Spleen (tissue), 11 donors: Measurements from ENCODE around the gene DENND1B. TPM values are rescaled to one million over a fixed set of nuclear protein-coding genes. Genes with fewer than 3 reads are reported as not detected.
"Not testable (repeated sequence)": the region's sequence is repeated elsewhere in the genome, so short reads cannot be mapped to it uniquely, and the experiment has no call there.

ENCODE experiments used
- DNase-seq: peaks from one replicate; pipeline ENCODE4 v3.0.0-alpha.2; 2020
- H3K27ac ChIP-seq, 8 donors: fragments of 200-600 bp; sonication (generic) in 7 of 8; 1 replicate in 4 of 8; 2 replicates in 4 of 8; pipeline versions ENCODE4 v1.5.0 to v1.8.0; 2016 to 2021; ENCODE audit warnings: inconsistent platforms in 4 of 8, mild to moderate bottlenecking in 4 of 8, moderate library complexity in 1 of 8
- H3K27me3 ChIP-seq, 7 donors: fragments of 200-600 bp; sonication (generic) in 6 of 7; replicated peaks in 1 of 7; 1 replicate in 4 of 7; 2 replicates in 3 of 7; pipeline versions ENCODE4 v1.5.0 to v1.8.0; 2016 to 2021; ENCODE audit warnings: inconsistent platforms in 3 of 7, mild to moderate bottlenecking in 1 of 7
- H3K36me3 ChIP-seq, 6 donors: fragments of 200-600 bp; sonication (generic) in 5 of 6; 1 replicate in 4 of 6; 2 replicates in 2 of 6; pipeline versions ENCODE4 v1.5.0 to v1.8.0; 2016 to 2021; ENCODE audit warnings: inconsistent platforms in 2 of 6
- H3K4me1 ChIP-seq, 6 donors: fragments of 200-600 bp; sonication (generic) in 5 of 6; 1 replicate in 3 of 6; 2 replicates in 3 of 6; pipeline versions ENCODE4 v1.5.0 to v1.8.0; 2016 to 2021; ENCODE audit warnings: inconsistent platforms in 3 of 6
- H3K4me3 ChIP-seq, 8 donors: fragments of 200-600 bp; sonication (generic) in 7 of 8; 1 replicate in 4 of 8; 2 replicates in 4 of 8; pipeline versions ENCODE4 v1.5.0 to v1.8.0; 2016 to 2021; ENCODE audit warnings: inconsistent platforms in 4 of 8, mild to moderate bottlenecking in 4 of 8, moderate library complexity in 2 of 8
- H3K9me3 ChIP-seq, 8 donors: fragments of 200-600 bp; sonication (generic) in 7 of 8; 1 replicate in 4 of 8; 2 replicates in 4 of 8; pipeline versions ENCODE4 v1.5.0 to v1.8.0; 2016 to 2021; ENCODE audit warnings: inconsistent platforms in 4 of 8
- POLR2A ChIP-seq, 3 donors: fragments of 450-650 bp; IDR thresholded peaks; one replicate each; pipeline ENCODE4 v1.5.1; 2017; ENCODE audit warnings: antibody characterized with exemption in 3 of 3, mild to moderate bottlenecking in 1 of 3
- POLR2AphosphoS5 ChIP-seq, 3 donors: sonication (generic); formaldehyde crosslinking; IDR thresholded peaks; one replicate each; pipeline ENCODE4 v1.5.1; 2017; ENCODE audit warnings: antibody characterized with exemption in 3 of 3
- WGBS, 5 donors: extraction: QIAGEN DNeasy Blood & Tissue Kit in 3 of 5; methylation state at CpG; one replicate each; pipeline versions ENCODE4 v1.1.5 to v1.1.7; 2013 to 2018; 5-methylcytosine and 5-hydroxymethylcytosine counted together
- intact Hi-C: fragments of 100-400 bp; cut with DNase I; formaldehyde crosslinking; loops from one replicate; pipeline ENCODE4 v1.15.0; 2023; ENCODE audit warnings: low total_unique reads
- polyA plus RNA-seq, 3 donors: library from polyadenylated mRNA; stranded (reverse); fragments of 200-250 nt; gene quantifications; one replicate each; pipeline ENCODE4 v1.2.1, GENCODE V29; 2013
- total RNA-seq, 7 donors: library from RNA; depleted of rRNA in 3 of 7; stranded (reverse); fragments of >200 nt in 3 of 7; fragmentation: NEBNext Ultra II Directional in 4 of 7; extraction: Animal tissue kit (Norgen Biotek cat#: 25700) in 4 of 7; gene quantifications; one replicate each; pipeline versions ENCODE4 v1.1.0 to v1.2.1, GENCODE V29; 2016 to 2021
- TF ChIP-seq, protein P1 (sequence below), 11 experiments: fragments of 200-600 bp in 7 of 11; fragments of 450-650 bp in 4 of 11; sonication (generic) in 4 of 11; IDR thresholded peaks in 8 of 11; conservative IDR thresholded peaks in 3 of 11; 1 replicate in 7 of 11; 2 replicates in 4 of 11; pipeline versions ENCODE4 v1.4.0 to v1.8.0; 2016 to 2021; ENCODE audit warnings: antibody characterized with exemption in 11 of 11, inconsistent platforms in 4 of 11, mild to moderate bottlenecking in 1 of 11
- donor health status: healthy with polysubstance abuse.
- donor health status: DM: no; HTN: no; CAD: no; lungs with moderate emphysema.
- donor health status: DM: no; HTN: no; CAD: no.
- donor health status: Bipolar disorder and iron deficiency.
- donor health status: healthy.
- donor health status: DM: no; HTN: no; CAD: no.
- donor health status: DM: yes; HTN: yes; CAD: no.

DENND1B gene
- total and polyA plus RNA-seq, 10 donors: 2.8 to 31.8 (median 19.6) TPM

DNA sequence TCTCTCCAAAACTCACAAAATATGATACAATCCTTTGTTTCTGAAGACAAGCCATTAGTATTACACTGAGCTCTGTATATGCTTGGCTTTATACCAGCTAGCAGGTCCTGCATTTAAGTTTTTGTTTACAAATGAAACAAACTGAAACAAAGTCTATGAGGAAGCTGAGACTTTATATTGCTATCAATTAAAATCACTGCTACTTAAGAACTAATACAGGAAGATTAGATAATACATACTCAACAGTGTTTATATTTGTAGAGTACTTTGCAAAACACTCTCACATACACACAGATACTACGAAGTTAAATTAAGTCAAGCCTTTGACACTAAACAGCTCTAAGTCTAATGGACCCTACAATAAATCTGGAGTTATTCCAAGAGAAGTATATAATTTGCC is 259.9 kb downstream of the DENND1B start:
- H3K36me3 ChIP-seq: peaks cover 0 to 28% (median 12%) of the 10 kb centered on the region in 6 donors
- 89 to 98% (median 97%) methylated on average over 1 of the region's 1 CpG for WGBS, 5 donors
- intact Hi-C loops: no loop called here
- H3K4me3 ChIP-seq: no peak overlapping the region
- H3K9me3 ChIP-seq: no peaks in the 10 kb centered on the region
- H3K4me1 ChIP-seq: no peaks in the 10 kb centered on the region
- H3K27ac ChIP-seq: no peak overlapping the region
- no peak for DNase-seq
- no peaks in the 10 kb centered on the region for H3K27me3 ChIP-seq
- TF ChIP-seq, protein P1, sequence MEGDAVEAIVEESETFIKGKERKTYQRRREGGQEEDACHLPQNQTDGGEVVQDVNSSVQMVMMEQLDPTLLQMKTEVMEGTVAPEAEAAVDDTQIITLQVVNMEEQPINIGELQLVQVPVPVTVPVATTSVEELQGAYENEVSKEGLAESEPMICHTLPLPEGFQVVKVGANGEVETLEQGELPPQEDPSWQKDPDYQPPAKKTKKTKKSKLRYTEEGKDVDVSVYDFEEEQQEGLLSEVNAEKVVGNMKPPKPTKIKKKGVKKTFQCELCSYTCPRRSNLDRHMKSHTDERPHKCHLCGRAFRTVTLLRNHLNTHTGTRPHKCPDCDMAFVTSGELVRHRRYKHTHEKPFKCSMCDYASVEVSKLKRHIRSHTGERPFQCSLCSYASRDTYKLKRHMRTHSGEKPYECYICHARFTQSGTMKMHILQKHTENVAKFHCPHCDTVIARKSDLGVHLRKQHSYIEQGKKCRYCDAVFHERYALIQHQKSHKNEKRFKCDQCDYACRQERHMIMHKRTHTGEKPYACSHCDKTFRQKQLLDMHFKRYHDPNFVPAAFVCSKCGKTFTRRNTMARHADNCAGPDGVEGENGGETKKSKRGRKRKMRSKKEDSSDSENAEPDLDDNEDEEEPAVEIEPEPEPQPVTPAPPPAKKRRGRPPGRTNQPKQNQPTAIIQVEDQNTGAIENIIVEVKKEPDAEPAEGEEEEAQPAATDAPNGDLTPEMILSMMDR (IDR thresholded peaks at IDR 0.05 in 8 of 11, conservative IDR thresholded peaks at IDR 0.05 in 3 of 11): no peak

DNA sequence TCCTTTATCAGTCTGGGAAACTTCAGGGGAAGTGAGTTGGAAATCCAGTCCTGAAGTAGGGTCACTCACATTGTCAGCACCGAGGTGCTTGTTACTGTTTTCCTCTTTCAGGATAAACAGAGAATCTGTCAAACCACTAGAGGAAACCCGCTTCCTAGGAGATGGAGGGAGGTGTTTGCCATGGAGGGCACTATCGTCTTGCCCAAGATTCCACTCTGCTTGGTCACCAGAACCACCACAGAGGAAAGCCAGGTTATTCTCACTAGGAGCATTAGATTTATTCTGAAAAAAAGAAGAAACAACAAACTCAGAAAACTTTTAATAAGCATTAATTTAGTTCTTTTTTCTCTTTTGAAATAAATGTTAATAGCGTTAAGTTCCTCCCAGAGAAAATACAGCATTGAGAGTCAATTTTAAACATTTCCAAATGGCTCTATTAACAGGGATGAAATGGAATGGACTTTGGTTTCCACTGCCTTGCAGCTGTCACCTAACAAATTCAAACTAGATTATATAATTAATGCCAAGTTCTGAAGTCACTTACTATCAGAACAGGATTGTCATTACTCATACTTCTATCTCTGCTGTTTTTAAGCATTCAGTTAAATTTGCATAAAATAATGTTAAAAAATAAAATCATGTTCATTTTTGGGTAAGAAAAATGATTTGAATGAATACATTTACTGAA is 264.4 kb downstream of the DENND1B start:
- no peak for DNase-seq
- intact Hi-C loops: no loop called here
- TF ChIP-seq, protein P1 (IDR thresholded peaks at IDR 0.05 in 8 of 11, conservative IDR thresholded peaks at IDR 0.05 in 3 of 11): no peak
- no peak for TF ChIP-seq POLR2AphosphoS5 (IDR thresholded peaks at IDR 0.05)
- TF ChIP-seq POLR2A (IDR thresholded peaks at IDR 0.05): no peak
- H3K9me3 ChIP-seq: no peaks in the 10 kb centered on the region
- 83 to 91% (median 89%) methylated on average over 4 of the region's 4 CpGs for WGBS, 5 donors
- no peaks in the 10 kb centered on the region for H3K27me3 ChIP-seq
- H3K27ac ChIP-seq: no peak overlapping the region
- H3K36me3 ChIP-seq: peaks cover 0 to 41% (median 16%) of the 10 kb centered on the region in 6 donors
- no peak overlapping the region for H3K4me3 ChIP-seq
- H3K4me1 ChIP-seq: no peaks in the 10 kb centered on the region

DNA sequence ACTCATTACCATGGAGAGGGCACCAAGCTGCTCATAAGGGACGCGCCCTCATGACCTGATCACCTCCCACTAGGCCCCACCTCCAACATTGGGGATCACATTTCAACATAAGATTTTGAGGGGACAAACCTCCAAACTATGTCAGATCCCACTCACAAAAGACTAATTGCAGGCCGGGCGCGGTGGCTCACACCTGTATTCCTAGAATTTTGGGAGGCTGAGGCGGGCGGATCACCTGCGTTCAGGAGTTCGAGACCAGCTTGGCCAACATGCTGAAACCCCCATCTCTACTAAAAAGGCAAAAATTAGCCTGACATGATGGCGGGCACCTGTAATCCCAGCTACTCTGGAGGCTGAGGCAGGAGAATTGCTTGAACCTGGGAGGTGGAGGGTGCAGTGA is 278.6 kb downstream of the DENND1B start:
- intact Hi-C loops: no loop called here
- H3K4me3 ChIP-seq: no peak overlapping the region
- TF ChIP-seq POLR2AphosphoS5 (IDR thresholded peaks at IDR 0.05) (no peak), POLR2A (IDR thresholded peaks at IDR 0.05) (no peak)
- TF ChIP-seq, protein P1 (IDR thresholded peaks at IDR 0.05 in 8 of 11, conservative IDR thresholded peaks at IDR 0.05 in 3 of 11): no peak
- no peak overlapping the region for H3K27ac ChIP-seq
- no peaks in the 10 kb centered on the region for H3K9me3 ChIP-seq
- no peaks in the 10 kb centered on the region for H3K27me3 ChIP-seq
- WGBS, 5 donors: 85 to 88% (median 87%) methylated on average over 10 of the region's 10 CpGs
- no peak for DNase-seq
- H3K4me1 ChIP-seq: no peaks in the 10 kb centered on the region
- no peaks in the 10 kb centered on the region for H3K36me3 ChIP-seq

DNA sequence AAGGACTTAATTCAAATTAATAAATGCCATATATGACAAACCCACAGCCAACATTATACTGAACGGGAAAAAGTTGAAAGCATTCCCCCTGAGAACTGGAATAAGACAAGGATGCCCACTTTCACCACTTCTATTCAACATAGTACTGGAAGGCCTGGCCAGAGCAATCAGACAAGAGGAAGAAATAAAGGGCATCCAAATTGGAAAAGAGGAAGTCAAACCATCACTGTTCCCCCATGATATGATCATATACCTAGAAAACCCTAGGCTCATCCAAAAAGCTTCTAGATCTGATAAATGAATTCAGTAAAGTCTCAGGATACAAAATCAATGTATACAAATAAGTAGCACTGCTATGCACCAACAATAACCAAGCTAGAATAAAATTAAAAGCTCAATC is 283.8 kb downstream of the DENND1B start:
- H3K4me3 ChIP-seq, H3K4me1 ChIP-seq, H3K36me3 ChIP-seq, H3K27ac ChIP-seq, DNase-seq, intact Hi-C loops, H3K9me3 ChIP-seq, H3K27me3 ChIP-seq: not testable (repeated sequence)
- WGBS, 5 donors: 89 to 96% (median 91%) methylated on average over 1 of the region's 1 CpG

DNA sequence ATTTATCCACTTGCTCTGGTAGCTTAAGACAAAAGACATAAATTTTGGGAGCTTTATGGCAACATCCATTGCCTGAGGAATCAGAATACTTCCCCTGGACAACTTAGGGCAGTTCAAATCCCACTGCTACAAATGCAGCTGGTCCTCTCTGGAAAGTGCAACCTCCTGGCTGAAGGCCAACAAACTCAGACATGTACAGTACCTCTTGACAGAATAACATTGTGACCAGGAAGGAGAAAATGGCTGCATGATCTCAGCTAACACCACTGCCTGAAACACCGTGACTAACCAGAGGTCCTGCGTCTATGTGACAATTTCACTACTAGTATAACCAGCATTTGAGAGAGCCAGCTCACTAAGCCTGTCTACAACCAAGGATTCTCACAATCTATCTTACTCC is 288.3 kb downstream of the DENND1B start:
- WGBS, 5 donors: 74 to 93% (median 90%) methylated on average over 2 of the region's 2 CpGs
- H3K9me3 ChIP-seq: no peaks in the 10 kb centered on the region
- no peak for DNase-seq
- no peaks in the 10 kb centered on the region for H3K36me3 ChIP-seq
- no peak overlapping the region for H3K27ac ChIP-seq
- no peak overlapping the region for H3K4me3 ChIP-seq
- no peaks in the 10 kb centered on the region for H3K4me1 ChIP-seq
- TF ChIP-seq, protein P1 (IDR thresholded peaks at IDR 0.05 in 8 of 11, conservative IDR thresholded peaks at IDR 0.05 in 3 of 11): no peak
- TF ChIP-seq POLR2AphosphoS5 (IDR thresholded peaks at IDR 0.05) (no peak), POLR2A (IDR thresholded peaks at IDR 0.05) (no peak)
- intact Hi-C loops: no loop called here
- no peaks in the 10 kb centered on the region for H3K27me3 ChIP-seq
